Endothelial cell of umbilical vein (primary cell): Measurements from ENCODE around the gene ITGB2. TPM values are rescaled to one million over a fixed set of nuclear protein-coding genes. Genes with fewer than 3 reads are reported as not detected.

Experiments
- BruUV-seq: library from RNA; stranded (reverse); fragments of 400-500 nt; replicated peaks from 2 replicates; lab custom pipeline; 2021; lab: Mats Ljungman, UMichigan
- CTCF ChIA-PET: fragments of 300-600, 350-600 bp; sonication (Branson Sonifier 250); formaldehyde crosslinking; loops from one replicate; lab custom pipeline; 2021; ENCODE audit warnings: antibody characterized with exemption, inconsistent platforms; lab: Charles Lee
- POLR2A ChIA-PET: fragments of 300-600, 350-600 bp; sonication (Branson Sonifier 250); formaldehyde crosslinking; loops from one replicate; lab custom pipeline; 2021; ENCODE audit warnings: antibody characterized with exemption, inconsistent platforms; lab: Charles Lee
- DNase-seq: peaks from one replicate; pipeline ENCODE4 v3.0.0-alpha.2; 2011; ENCODE audit warnings: low read depth, low spot score
- FAIRE-seq: peaks from 2 replicates; lab custom pipeline; 2011; peaks lifted over from hg19 to GRCh38; lab: Jason Lieb, UNC
- H2AFZ ChIP-seq: 2 replicates; pipeline ENCODE4 v1.6.0; 2012; ENCODE audit warnings: low read depth, low read length, control low read depth, inconsistent platforms
- H3K27ac ChIP-seq: 2 replicates; pipeline ENCODE4 v1.5.1; 2011; ENCODE audit warnings: low read depth, mild to moderate bottlenecking, control low read depth, low read length, moderate library complexity; ENCODE audit not compliant: insufficient read depth
- H3K27me3 ChIP-seq, 2 experiments: 2 replicates each; pipeline versions ENCODE4 v1.6.0 to v1.6.1; 2011; ENCODE audit warnings: low read length in 2 of 2, mixed read lengths in 1 of 2; ENCODE audit not compliant: control insufficient read depth in 2 of 2, insufficient read depth in 2 of 2
- H3K36me3 ChIP-seq, 2 experiments: 2 replicates in 1 of 2; 3 replicates in 1 of 2; pipeline ENCODE4 v1.5.1; 2011; ENCODE audit warnings: low read length in 2 of 2, mild to moderate bottlenecking in 1 of 2, moderate library complexity in 1 of 2; ENCODE audit not compliant: control insufficient read depth in 2 of 2, insufficient read depth in 2 of 2; ENCODE audit errors: extremely low read depth in 1 of 2
- H3K4me1 ChIP-seq: 3 replicates; pipeline ENCODE4 v1.5.1; 2011; ENCODE audit warnings: mild to moderate bottlenecking, low read length; ENCODE audit not compliant: control insufficient read depth, insufficient read depth; ENCODE audit errors: extremely low read depth
- H3K4me2 ChIP-seq: 2 replicates; pipeline ENCODE4 v1.6.1; 2011; ENCODE audit warnings: low read length, control low read depth, mixed read lengths; ENCODE audit not compliant: insufficient read depth
- H3K4me3 ChIP-seq, 3 experiments: fragments of 200-600 bp in 1 of 3; sonication (generic), shearing (Covaris generic) in 1 of 3; replicated peaks in 1 of 3; 2 replicates each; pipeline ENCODE4 v1.5.1; 2011 to 2016; ENCODE audit warnings: control low read depth in 3 of 3, low read length in 3 of 3, mild to moderate bottlenecking in 2 of 3, inconsistent platforms in 1 of 3, low read depth in 1 of 3, moderate library complexity in 1 of 3; ENCODE audit not compliant: insufficient read depth in 1 of 3
- H3K79me2 ChIP-seq: 2 replicates; pipeline ENCODE4 v1.6.0; 2012; ENCODE audit warnings: low read length, inconsistent platforms; ENCODE audit not compliant: control insufficient read depth, insufficient read depth
- H3K9ac ChIP-seq: replicated peaks from 2 replicates; pipeline ENCODE3; 2011; ENCODE audit warnings: low read length, control low read depth; ENCODE audit not compliant: insufficient read depth; ENCODE audit errors: extremely low read depth
- H3K9me1 ChIP-seq: replicated peaks from 3 replicates; pipeline ENCODE4 v1.6.0; 2011; ENCODE audit warnings: mild to moderate bottlenecking, low read length; ENCODE audit not compliant: control insufficient read depth, insufficient read depth; ENCODE audit errors: extremely low read depth
- H3K9me3 ChIP-seq: replicated peaks from 2 replicates; pipeline ENCODE4 v1.5.1; 2012; ENCODE audit warnings: low read length, inconsistent platforms; ENCODE audit not compliant: control insufficient read depth, insufficient read depth
- H4K20me1 ChIP-seq: replicated peaks from 2 replicates; pipeline ENCODE3; 2011; ENCODE audit warnings: mild to moderate bottlenecking, low read length; ENCODE audit not compliant: control insufficient read depth, insufficient read depth; ENCODE audit errors: extremely low read depth
- EZH2 ChIP-seq: IDR thresholded peaks from 2 replicates; pipeline ENCODE4 v1.6.1; 2012; ENCODE audit warnings: borderline replicate concordance, low read depth, mild to moderate bottlenecking, moderate library complexity, low read length, inconsistent platforms; ENCODE audit not compliant: severe bottlenecking
- GATA2 ChIP-seq: IDR thresholded peaks from 2 replicates; pipeline ENCODE4 v1.7.0; 2011; ENCODE audit warnings: low read depth, mild to moderate bottlenecking, moderate library complexity, mixed read lengths, low read length; ENCODE audit not compliant: insufficient read length, insufficient read depth
- JUN ChIP-seq: IDR thresholded peaks from 2 replicates; pipeline ENCODE4 v1.6.1; 2011; ENCODE audit warnings: borderline replicate concordance, low read depth; ENCODE audit not compliant: insufficient read length, insufficient read depth
- POLR2A ChIP-seq: IDR thresholded peaks from 2 replicates; pipeline ENCODE4 v1.6.1; 2012; ENCODE audit warnings: low read depth, mild to moderate bottlenecking, control low read depth, low read length
- POLR2AphosphoS5 ChIP-seq: IDR thresholded peaks from 2 replicates; pipeline ENCODE4 v1.6.1; 2012; ENCODE audit warnings: low read depth, mild to moderate bottlenecking, control low read depth, low read length, moderate library complexity; ENCODE audit not compliant: insufficient read depth
- dilution Hi-C: fragments of 300-500 bp; cut with MboI; formaldehyde crosslinking; loops from one replicate; pipeline ENCODE4 v1.15.0; 2019; ENCODE audit warnings: low sequenced_read_pairs; ENCODE audit not compliant: extremely low pct_ligation_motif_present
- intact Hi-C: fragments of 100-400 bp; cut with micrococcal nuclease; formaldehyde crosslinking; loops from one replicate; pipeline ENCODE4 v1.10.0; 2022
- polyA plus RNA-seq, 4 experiments: library from polyadenylated mRNA; depleted of rRNA in 3 of 4; stranded (reverse) in 3 of 4; unstranded in 1 of 4; fragments of >200 nt; gene quantifications; 2 replicates each; pipeline versions ENCODE4 v1.2.1 to v1.2.3, GENCODE V29; 2011 to 2012; ENCODE audit warnings: missing spikeins in 1 of 4
- total RNA-seq: library from RNA; stranded (reverse); gene quantifications from 2 replicates; pipeline ENCODE4 v1.2.3, GENCODE V29; 2021
- TF ChIP-seq, protein P1 (sequence below), 2 donors: IDR thresholded peaks; 1 replicate in 1 of 2; 2 replicates in 1 of 2; pipeline ENCODE4 v1.5.1; 2011; ENCODE audit warnings: low read length in 2 of 2, mild to moderate bottlenecking in 2 of 2, moderate library complexity in 2 of 2, control low read depth in 1 of 2, inconsistent platforms in 1 of 2, low read depth in 1 of 2; ENCODE audit not compliant: insufficient read depth in 1 of 2; ENCODE audit errors: extremely low read depth in 1 of 2

The ITGB2 gene
- total and polyA plus RNA-seq, 2 donors (not counting 3 experiments of a cell fraction or from before 2014, with no cell fraction given) = 0.39 to 0.91 TPM

DNA sequence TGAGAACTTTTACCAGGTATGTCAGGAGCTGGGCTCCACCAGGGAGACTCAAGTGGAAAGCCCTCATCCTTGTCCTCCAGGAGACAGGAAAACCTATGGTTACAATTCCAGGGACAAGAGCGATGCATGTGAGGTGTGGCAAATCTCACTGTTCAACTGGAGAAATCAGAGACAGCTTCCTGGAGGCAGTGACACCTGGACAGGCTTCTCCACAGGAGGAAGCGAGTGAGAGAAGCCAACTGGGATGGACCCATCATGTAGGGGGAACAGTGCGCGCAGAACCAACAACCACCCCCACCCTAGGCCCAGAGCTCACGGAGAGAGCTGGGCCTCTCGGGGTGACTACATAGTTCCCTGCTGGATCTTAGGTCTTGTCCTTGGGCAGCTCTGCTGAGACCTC is 13.6 kb upstream of the ITGB2 start:
- Histone ChIP-seq H3K27ac (no peak overlapping the region), H3K36me3 (no peaks in the 10 kb centered on the region), H3K4me1 (peaks cover 13% of the 10 kb centered on the region), H3K9me1 (no peaks in the 10 kb centered on the region), H2AFZ (no peak overlapping the region), H3K9me3 (no peaks in the 10 kb centered on the region), H4K20me1 (no peaks in the 10 kb centered on the region), H3K27me3 (peaks cover 7 to 13% of the 10 kb centered on the region in 2 experiments), H3K79me2 (no peaks in the 10 kb centered on the region), H3K4me2 (no peak overlapping the region), H3K9ac (no peak overlapping the region), H3K4me3 (no peak overlapping the region)
- dilution Hi-C loops = loop anchor here (25.0 kb wide), 1 partner anchor 203 kb away; no protein-coding TSS in a partner anchor
- intact Hi-C loops = loop anchor here (10.0 kb wide), 1 partner anchor 419 kb away; no protein-coding TSS in a partner anchor
- DNase-seq (no peak), FAIRE-seq (no peak)
- ChIA-PET CTCF (interaction anchor here (1.3 to 3.4 kb wide), 8 partner anchors 10 to 424 kb away, joined by 4 to 62 read pairs (median 10); partner anchors contain the start of gene UBE2G2), POLR2A (no interaction called here)
- BruUV-seq = no TSS peak
- TF ChIP-seq GATA2 = no peak
- TF ChIP-seq POLR2A = no peak
- no peak for TF ChIP-seq EZH2
- TF ChIP-seq, protein P1, sequence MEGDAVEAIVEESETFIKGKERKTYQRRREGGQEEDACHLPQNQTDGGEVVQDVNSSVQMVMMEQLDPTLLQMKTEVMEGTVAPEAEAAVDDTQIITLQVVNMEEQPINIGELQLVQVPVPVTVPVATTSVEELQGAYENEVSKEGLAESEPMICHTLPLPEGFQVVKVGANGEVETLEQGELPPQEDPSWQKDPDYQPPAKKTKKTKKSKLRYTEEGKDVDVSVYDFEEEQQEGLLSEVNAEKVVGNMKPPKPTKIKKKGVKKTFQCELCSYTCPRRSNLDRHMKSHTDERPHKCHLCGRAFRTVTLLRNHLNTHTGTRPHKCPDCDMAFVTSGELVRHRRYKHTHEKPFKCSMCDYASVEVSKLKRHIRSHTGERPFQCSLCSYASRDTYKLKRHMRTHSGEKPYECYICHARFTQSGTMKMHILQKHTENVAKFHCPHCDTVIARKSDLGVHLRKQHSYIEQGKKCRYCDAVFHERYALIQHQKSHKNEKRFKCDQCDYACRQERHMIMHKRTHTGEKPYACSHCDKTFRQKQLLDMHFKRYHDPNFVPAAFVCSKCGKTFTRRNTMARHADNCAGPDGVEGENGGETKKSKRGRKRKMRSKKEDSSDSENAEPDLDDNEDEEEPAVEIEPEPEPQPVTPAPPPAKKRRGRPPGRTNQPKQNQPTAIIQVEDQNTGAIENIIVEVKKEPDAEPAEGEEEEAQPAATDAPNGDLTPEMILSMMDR (IDR thresholded peaks at IDR 0.05; ENCODE audit: extremely low read depth in 1 of 2, insufficient read depth in 1 of 2, low read depth in 1 of 2, low read length in 2 of 2) = no peak
- no peak for TF ChIP-seq POLR2AphosphoS5

GRCh38 chr21:44933918-44934260 is 13.2 kb upstream of the ITGB2 start:
- Histone ChIP-seq H3K9me3 (no peaks in the 10 kb centered on the region), H2AFZ (no peak overlapping the region), H3K9me1 (no peaks in the 10 kb centered on the region), H4K20me1 (no peaks in the 10 kb centered on the region), H3K4me3 (no peak overlapping the region), H3K4me2 (no peak overlapping the region), H3K9ac (no peak overlapping the region), H3K4me1 (peaks cover 9% of the 10 kb centered on the region), H3K27ac (no peak overlapping the region), H3K27me3 (peaks cover 7 to 13% of the 10 kb centered on the region in 2 experiments), H3K79me2 (no peaks in the 10 kb centered on the region), H3K36me3 (no peaks in the 10 kb centered on the region)
- ChIA-PET POLR2A (no interaction called here), CTCF (interaction anchor here (1.3 to 3.4 kb wide), 9 partner anchors 10 to 423 kb away, joined by 4 to 62 read pairs (median 11); partner anchors contain the start of gene UBE2G2)
- TF ChIP-seq JUN (no peak), EZH2 (no peak)
- dilution Hi-C loops (loop anchor here (25.0 kb wide), 1 partner anchor 203 kb away; no protein-coding TSS in a partner anchor), intact Hi-C loops (loop anchor here (2.0 to 10.0 kb wide), 2 partner anchors 133 to 419 kb away; partner anchors contain the start of gene UBE2G2)
- FAIRE-seq (no peak), DNase-seq (no peak)
- no TSS peak for BruUV-seq
